ENCODE measurements around the gene RBPJ. TPM values are rescaled to one million over a fixed set of nuclear protein-coding genes. Genes with fewer than 3 reads are reported as not detected.

The RBPJ gene
- polyA plus RNA-seq, 3 donors: 75.3 to 177 (median 128) TPM

GRCh38 chr4:26418850-26419249 lies 98.0 kb downstream of the RBPJ start:
- Mint-ChIP-seq H3K36me3 (peaks cover 51 to 65% of the 10 kb centered on the region in 2 donors), H3K4me3 (no peak overlapping the region), H3K9me3 (peaks cover 0 to 4% (median 0%) of the 10 kb centered on the region in 7 donors), H3K27ac (no peak overlapping the region), H3K27me3 (ENCODE audit: low read depth in 3 of 3) (peaks cover 0 to 4% (median 0%) of the 10 kb centered on the region in 3 donors), H3K4me1 (no peaks in the 10 kb centered on the region)
- peaks cover 56 to 88% of the 10 kb centered on the region in 2 donors for H3K36me3 ChIP-seq (replicated peaks in 1 of 2; ENCODE audit: control insufficient read depth in 1 of 2, insufficient read depth in 2 of 2, low read length in 2 of 2)
- H4K20me1 ChIP-seq (ENCODE audit: insufficient read depth, low read length): peaks cover 68% of the 10 kb centered on the region
- no peaks in the 10 kb centered on the region for H3K4me1 ChIP-seq (ENCODE audit: control insufficient read depth in 1 of 2, insufficient read depth in 2 of 2, low read length in 2 of 2)
- 100% methylated on average over 6 of the region's 9 CpGs for WGBS (ENCODE audit: insufficient coverage)
- no peaks in the 10 kb centered on the region for H3K9me3 ChIP-seq (replicated peaks in 1 of 2; ENCODE audit: control insufficient read depth in 1 of 2, insufficient read depth in 1 of 2, low read length in 2 of 2)
- H3K4me3 ChIP-seq (replicated peaks in 1 of 3; ENCODE audit: low read depth in 2 of 3, low read length in 3 of 3): no peak overlapping the region
- no peak overlapping the region for H3K9ac ChIP-seq (ENCODE audit: insufficient read depth, low read length, poor library complexity, severe bottlenecking)
- no peak for TF ChIP-seq CTCF (IDR thresholded peaks at IDR 0.05)
- DNase-seq: no peak
- H3K79me2 ChIP-seq (ENCODE audit: insufficient read depth, low read length): peaks cover 8% of the 10 kb centered on the region
- intact Hi-C loops (cut with micrococcal nuclease): no loop called here
- no peak overlapping the region for H3K4me2 ChIP-seq (replicated peaks; ENCODE audit: extremely low read depth, low read length, poor library complexity, severe bottlenecking)
- H2AFZ ChIP-seq (ENCODE audit: insufficient read depth, low read depth, low read length, poor library complexity, severe bottlenecking): no peak overlapping the region
- no peaks in the 10 kb centered on the region for H3K27me3 ChIP-seq (ENCODE audit: control insufficient read depth in 2 of 2, insufficient read depth in 2 of 2, low read length in 2 of 2)
- H3K27ac ChIP-seq (ENCODE audit: low read depth in 1 of 2, low read length in 2 of 2): no peak overlapping the region

GRCh38 chr4:26420438-26420837 lies 99.6 kb downstream of the RBPJ start:
- Histone ChIP-seq H3K4me1 (ENCODE audit: control insufficient read depth in 1 of 2, insufficient read depth in 2 of 2, low read length in 2 of 2) (no peaks in the 10 kb centered on the region), H3K27me3 (ENCODE audit: control insufficient read depth in 2 of 2, insufficient read depth in 2 of 2, low read length in 2 of 2) (no peaks in the 10 kb centered on the region), H3K4me2 (replicated peaks; ENCODE audit: extremely low read depth, low read length, poor library complexity, severe bottlenecking) (no peak overlapping the region), H3K79me2 (ENCODE audit: insufficient read depth, low read length) (peaks cover 5% of the 10 kb centered on the region), H4K20me1 (ENCODE audit: insufficient read depth, low read length) (peaks cover 53% of the 10 kb centered on the region), H3K9ac (ENCODE audit: insufficient read depth, low read length, poor library complexity, severe bottlenecking) (no peak overlapping the region), H3K27ac (ENCODE audit: low read depth in 1 of 2, low read length in 2 of 2) (no peak overlapping the region), H2AFZ (ENCODE audit: insufficient read depth, low read depth, low read length, poor library complexity, severe bottlenecking) (no peak overlapping the region), H3K4me3 (replicated peaks in 1 of 3; ENCODE audit: low read depth in 2 of 3, low read length in 3 of 3) (no peak overlapping the region), H3K36me3 (replicated peaks in 1 of 2; ENCODE audit: control insufficient read depth in 1 of 2, insufficient read depth in 2 of 2, low read length in 2 of 2) (peaks cover 59 to 88% of the 10 kb centered on the region in 2 donors), H3K9me3 (replicated peaks in 1 of 2; ENCODE audit: control insufficient read depth in 1 of 2, insufficient read depth in 1 of 2, low read length in 2 of 2) (no peaks in the 10 kb centered on the region)
- DNase-seq: no peak
- no peaks in the 10 kb centered on the region for H3K4me1 Mint-ChIP-seq
- peaks cover 0 to 4% (median 0%) of the 10 kb centered on the region in 7 donors for H3K9me3 Mint-ChIP-seq
- peaks cover 58 to 70% of the 10 kb centered on the region in 2 donors for H3K36me3 Mint-ChIP-seq
- peaks cover 0 to 4% (median 0%) of the 10 kb centered on the region in 3 donors for H3K27me3 Mint-ChIP-seq (ENCODE audit: low read depth in 3 of 3)
- H3K27ac Mint-ChIP-seq: no peak overlapping the region
- H3K4me3 Mint-ChIP-seq: no peak overlapping the region
- TF ChIP-seq CTCF (IDR thresholded peaks at IDR 0.05): no peak
- intact Hi-C loops (cut with micrococcal nuclease): no loop called here
- WGBS (ENCODE audit: insufficient coverage): no CpG with 5 or more reads among the region's 2 CpGs
